K562 (cell line): Measurements from ENCODE around the gene CORO2A. TPM values are rescaled to one million over a fixed set of nuclear protein-coding genes. Genes with fewer than 3 reads are reported as not detected.

ENCODE experiments used
- ADNP ChIP-seq: fragments of 200-800 bp; sonication (Bioruptor generic); IDR thresholded peaks from 2 replicates; pipeline ENCODE4 v1.6.1; 2016; ENCODE audit warnings: missing genetic modification characterization, missing compliant biosample characterization
- BCOR ChIP-seq: fragments of 450-650 bp; IDR thresholded peaks from 2 replicates; pipeline ENCODE4 v1.6.1; 2016
- E2F1 ChIP-seq: sonication (generic); formaldehyde crosslinking; IDR thresholded peaks from 2 replicates; pipeline ENCODE4 v1.8.1; 2023; ENCODE audit warnings: mild to moderate bottlenecking, missing genetic modification reagents, moderate library complexity
- FIP1L1 ChIP-seq: fragments of 200-400 bp; formaldehyde crosslinking; IDR thresholded peaks from 2 replicates; pipeline ENCODE4 v1.6.1; 2018; ENCODE audit warnings: mild to moderate bottlenecking, low read depth, low read length; ENCODE audit not compliant: poor library complexity, severe bottlenecking
- FOS ChIP-seq: IDR thresholded peaks from 3 replicates; pipeline ENCODE4 v1.6.1; 2011; ENCODE audit not compliant: insufficient read length; ENCODE audit errors: extremely low read depth
- FOSL1 ChIP-seq: fragments of 200-800 bp; sonication (Bioruptor generic); conservative IDR thresholded peaks from 2 replicates; pipeline ENCODE4 v1.6.1; 2016; ENCODE audit warnings: missing genetic modification characterization, missing compliant biosample characterization
- NFXL1 ChIP-seq: fragments of 450-650 bp; formaldehyde crosslinking; IDR thresholded peaks from 2 replicates; pipeline ENCODE4 v1.4.0; 2021; ENCODE audit warnings: mild to moderate bottlenecking
- NFYB ChIP-seq: IDR thresholded peaks from 2 replicates; pipeline ENCODE4 v1.6.1; 2011; ENCODE audit warnings: mild to moderate bottlenecking, moderate library complexity; ENCODE audit not compliant: insufficient read length; ENCODE audit errors: extremely low read depth
- NONO ChIP-seq, 2 experiments: fragments of 200-400 bp in 1 of 2; fragments of 450-650 bp in 1 of 2; formaldehyde crosslinking in 1 of 2; IDR thresholded peaks; 2 replicates each; pipeline ENCODE4 v1.6.1; 2017; ENCODE audit warnings: low read depth in 2 of 2, mild to moderate bottlenecking in 2 of 2, moderate library complexity in 2 of 2, low read length in 1 of 2
- SMAD1 ChIP-seq: fragments of 150-350 bp; IDR thresholded peaks from 2 replicates; pipeline ENCODE4 v1.6.1; 2014; ENCODE audit warnings: low read length, low read depth; ENCODE audit not compliant: partially characterized antibody
- ZBTB33 ChIP-seq: sonication (generic); formaldehyde crosslinking; IDR thresholded peaks from 2 replicates; pipeline ENCODE4 v1.8.1; 2023; ENCODE audit warnings: mild to moderate bottlenecking, missing genetic modification reagents
- ZNF239 ChIP-seq: fragments of 250-450 bp; sonication (Bioruptor Pico); IDR thresholded peaks from 2 replicates; pipeline ENCODE4 v1.4.0; 2020; ENCODE audit warnings: mild to moderate bottlenecking
- ZNF324 ChIP-seq: fragments of 250-450 bp; sonication (Bioruptor Pico); IDR thresholded peaks from 2 replicates; pipeline ENCODE4 v1.4.0; 2020; ENCODE audit warnings: mild to moderate bottlenecking
- ZNF561 ChIP-seq: fragments of 450-650 bp; formaldehyde crosslinking; conservative IDR thresholded peaks from 2 replicates; pipeline ENCODE4 v1.4.0; 2020; ENCODE audit warnings: mild to moderate bottlenecking, moderate library complexity
- polyA plus RNA-seq, 8 experiments: library from polyadenylated mRNA; depleted of rRNA in 4 of 8; stranded (reverse) in 5 of 8; unstranded in 3 of 8; fragments of >200 nt; fragmentation: Nextera tagmentation in 2 of 8; fragmentation: Illumina TruSeq in 1 of 8; extraction: Ambion mirVana in 2 of 8; extraction: Trizol in 1 of 8; gene quantifications; 2 replicates each; pipeline versions ENCODE4 v1.2.1 to v1.2.3, GENCODE V29; 2011 to 2014; ENCODE audit warnings: inconsistent platforms in 1 of 8, missing spikeins in 1 of 8
- total RNA-seq, 7 experiments: library from RNA; depleted of rRNA in 6 of 7; stranded (reverse); fragments of >200 nt in 6 of 7; fragmentation: Illumina TruSeq in 2 of 7; extraction: Trizol in 2 of 7; gene quantifications; 2 replicates each; pipeline versions ENCODE4 v1.2.1 to v1.2.3, GENCODE V29; 2011 to 2021; ENCODE audit warnings: low replicate concordance in 1 of 7
- TF ChIP-seq, protein P1 (sequence below), 3 experiments: fragments of 200-800 bp in 1 of 3; sonication (Bioruptor generic) in 1 of 3; sonication (generic) in 1 of 3; formaldehyde crosslinking in 1 of 3; IDR thresholded peaks; 2 replicates each; pipeline versions ENCODE4 v1.6.1 to v1.8.0; 2016 to 2022; ENCODE audit warnings: mild to moderate bottlenecking in 2 of 3, missing compliant biosample characterization in 2 of 3, missing genetic modification characterization in 2 of 3, missing genetic modification reagents in 1 of 3
- TF ChIP-seq, protein P2 (sequence below): fragments of 250-450 bp; sonication (Bioruptor Pico); IDR thresholded peaks from 2 replicates; pipeline ENCODE4 v1.4.0; 2020

The CORO2A gene
- total and polyA plus RNA-seq, 9 of the 15 experiments (the other 6 are each of a cell fraction or from before 2014, with no cell fraction given) = 9.5 to 26.6 (median 18.0) TPM

DNA sequence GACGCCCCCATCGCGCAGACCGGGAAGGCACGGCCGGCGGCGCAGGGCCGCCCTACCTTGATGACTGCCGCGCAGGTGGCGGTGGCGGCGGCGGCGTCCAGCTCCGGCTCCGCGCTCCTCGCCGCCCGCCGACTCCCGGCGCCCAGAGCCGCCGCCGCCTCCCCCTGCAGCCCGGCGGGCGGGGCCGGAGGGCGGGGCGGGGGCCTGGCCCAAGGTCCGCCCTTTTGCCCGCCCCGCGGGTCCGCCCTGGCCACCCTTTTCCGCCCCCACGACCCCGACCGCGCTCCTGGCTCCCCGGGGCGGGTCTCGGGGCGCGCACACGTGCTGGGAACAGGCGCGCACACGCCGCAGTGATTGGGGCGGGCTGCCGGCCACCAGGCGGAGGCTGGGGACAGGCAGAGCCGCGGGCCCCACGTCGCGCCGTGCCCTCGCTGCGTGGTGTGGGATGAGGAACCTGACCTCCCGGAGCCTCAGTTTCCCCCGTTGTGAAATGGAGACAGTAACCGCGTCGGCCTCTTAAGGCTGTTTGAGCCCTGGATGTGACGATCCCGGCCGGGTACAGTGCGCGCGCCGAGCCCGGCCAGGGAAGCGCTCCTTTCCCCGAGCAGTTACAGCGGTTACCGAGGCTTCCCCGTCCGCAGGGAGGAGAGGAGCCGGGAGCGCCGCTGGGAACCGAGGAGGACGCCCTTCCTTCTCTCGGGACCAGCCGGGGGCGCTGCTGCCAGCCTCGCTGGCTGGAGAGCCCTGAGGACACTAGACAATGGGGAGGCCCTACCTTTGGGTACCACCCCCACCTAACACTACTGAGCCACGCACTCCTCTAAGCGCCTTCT, at the start of gene CORO2A (continued):
- TF ChIP-seq E2F1 (peak; percentile 81), ADNP (tag) (no peak), ZNF561 (CRISPR knock-in tag) (no peak), NFXL1 (no peak), NONO (IDR thresholded peaks at IDR 0.05; ENCODE audit: low read depth in 2 of 2, low read length in 1 of 2) (peak in 1 of 2 experiments; percentile 77; a peak in 2 of 4 replicates), ZBTB33 (CRISPR knock-in tag) (peak; percentile 76), FOS (no peak), SMAD1 (no peak), FOSL1 (tag) (no peak; the same call in 1 of the 2 replicates), NFYB (no peak), ZNF324 (CRISPR knock-in tag) (no peak), ZNF239 (CRISPR knock-in tag) (no peak), FIP1L1 (peak; percentile 8), BCOR (peak; percentile 83)
- TF ChIP-seq, protein P1, sequence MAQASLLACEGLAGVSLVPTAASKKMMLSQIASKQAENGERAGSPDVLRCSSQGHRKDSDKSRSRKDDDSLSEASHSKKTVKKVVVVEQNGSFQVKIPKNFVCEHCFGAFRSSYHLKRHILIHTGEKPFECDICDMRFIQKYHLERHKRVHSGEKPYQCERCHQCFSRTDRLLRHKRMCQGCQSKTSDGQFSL (CRISPR knock-in tag; IDR thresholded peaks at IDR 0.05) = no peak
- TF ChIP-seq, protein P1 (tag; IDR thresholded peaks at IDR 0.05) = no peak
- TF ChIP-seq, protein P2, sequence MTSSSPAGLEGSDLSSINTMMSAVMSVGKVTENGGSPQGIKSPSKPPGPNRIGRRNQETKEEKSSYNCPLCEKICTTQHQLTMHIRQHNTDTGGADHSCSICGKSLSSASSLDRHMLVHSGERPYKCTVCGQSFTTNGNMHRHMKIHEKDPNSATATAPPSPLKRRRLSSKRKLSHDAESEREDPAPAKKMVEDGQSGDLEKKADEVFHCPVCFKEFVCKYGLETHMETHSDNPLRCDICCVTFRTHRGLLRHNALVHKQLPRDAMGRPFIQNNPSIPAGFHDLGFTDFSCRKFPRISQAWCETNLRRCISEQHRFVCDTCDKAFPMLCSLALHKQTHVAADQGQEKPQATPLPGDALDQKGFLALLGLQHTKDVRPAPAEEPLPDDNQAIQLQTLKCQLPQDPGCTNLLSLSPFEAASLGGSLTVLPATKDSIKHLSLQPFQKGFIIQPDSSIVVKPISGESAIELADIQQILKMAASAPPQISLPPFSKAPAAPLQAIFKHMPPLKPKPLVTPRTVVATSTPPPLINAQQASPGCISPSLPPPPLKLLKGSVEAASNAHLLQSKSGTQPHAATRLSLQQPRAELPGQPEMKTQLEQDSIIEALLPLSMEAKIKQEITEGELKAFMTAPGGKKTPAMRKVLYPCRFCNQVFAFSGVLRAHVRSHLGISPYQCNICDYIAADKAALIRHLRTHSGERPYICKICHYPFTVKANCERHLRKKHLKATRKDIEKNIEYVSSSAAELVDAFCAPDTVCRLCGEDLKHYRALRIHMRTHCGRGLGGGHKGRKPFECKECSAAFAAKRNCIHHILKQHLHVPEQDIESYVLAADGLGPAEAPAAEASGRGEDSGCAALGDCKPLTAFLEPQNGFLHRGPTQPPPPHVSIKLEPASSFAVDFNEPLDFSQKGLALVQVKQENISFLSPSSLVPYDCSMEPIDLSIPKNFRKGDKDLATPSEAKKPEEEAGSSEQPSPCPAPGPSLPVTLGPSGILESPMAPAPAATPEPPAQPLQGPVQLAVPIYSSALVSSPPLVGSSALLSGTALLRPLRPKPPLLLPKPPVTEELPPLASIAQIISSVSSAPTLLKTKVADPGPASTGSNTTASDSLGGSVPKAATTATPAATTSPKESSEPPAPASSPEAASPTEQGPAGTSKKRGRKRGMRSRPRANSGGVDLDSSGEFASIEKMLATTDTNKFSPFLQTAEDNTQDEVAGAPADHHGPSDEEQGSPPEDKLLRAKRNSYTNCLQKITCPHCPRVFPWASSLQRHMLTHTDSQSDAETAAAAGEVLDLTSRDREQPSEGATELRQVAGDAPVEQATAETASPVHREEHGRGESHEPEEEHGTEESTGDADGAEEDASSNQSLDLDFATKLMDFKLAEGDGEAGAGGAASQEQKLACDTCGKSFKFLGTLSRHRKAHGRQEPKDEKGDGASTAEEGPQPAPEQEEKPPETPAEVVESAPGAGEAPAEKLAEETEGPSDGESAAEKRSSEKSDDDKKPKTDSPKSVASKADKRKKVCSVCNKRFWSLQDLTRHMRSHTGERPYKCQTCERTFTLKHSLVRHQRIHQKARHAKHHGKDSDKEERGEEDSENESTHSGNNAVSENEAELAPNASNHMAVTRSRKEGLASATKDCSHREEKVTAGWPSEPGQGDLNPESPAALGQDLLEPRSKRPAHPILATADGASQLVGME (CRISPR knock-in tag) = no peak
